Activated T-cell treated with anti-CD3 and anti-CD28 coated beads, Interleukin-2, amount 50 U/mL, for 48 hours (primary cell): Measurements from ENCODE around the gene TTC28.

ENCODE experiments used
- DNase-seq, 2 experiments: peaks; one replicate each; pipeline ENCODE4 v3.0.0-alpha.2; 2020

Gene TTC28

GRCh38 chr22:28344918-28345703, 334.5 kb downstream of the TTC28 start:
- DNase-seq, result no peak

GRCh38 chr22:28341001-28341400, 338.6 kb downstream of the TTC28 start:
- DNase-seq, result no peak

GRCh38 chr22:28333088-28333487, 346.6 kb downstream of the TTC28 start:
- no peak for DNase-seq

GRCh38 chr22:28332410-28332809, 347.2 kb downstream of the TTC28 start:
- DNase-seq, result no peak

GRCh38 chr22:28331695-28332094, 347.9 kb downstream of the TTC28 start:
- no peak for DNase-seq

- DNase-seq, result no peak
Observed at GRCh38 chr22:28329186-28330073, 350.2 kb downstream of the TTC28 start.

- no peak for DNase-seq
Observed at GRCh38 chr22:28328756-28329155, 350.9 kb downstream of the TTC28 start.

GRCh38 chr22:28316014-28316413, 363.6 kb downstream of the TTC28 start:
- no peak for DNase-seq

GRCh38 chr22:28314959-28315358, 364.7 kb downstream of the TTC28 start:
- no peak for DNase-seq

- DNase-seq, result no peak
Observed at GRCh38 chr22:28310299-28310698, 369.3 kb downstream of the TTC28 start.

- DNase-seq, result no peak
Observed at GRCh38 chr22:28299753-28300152, 379.9 kb downstream of the TTC28 start.

- no peak for DNase-seq
Observed at GRCh38 chr22:28299309-28299708, 380.3 kb downstream of the TTC28 start.

- no peak for DNase-seq
Observed at GRCh38 chr22:28297504-28297903, 382.1 kb downstream of the TTC28 start.

GRCh38 chr22:28296452-28296851, 383.2 kb downstream of the TTC28 start:
- DNase-seq, result no peak

- no peak for DNase-seq
Observed at GRCh38 chr22:28283068-28283654, 396.5 kb downstream of the TTC28 start.

GRCh38 chr22:28282405-28283067, 397.1 kb downstream of the TTC28 start:
- no peak for DNase-seq

GRCh38 chr22:28279888-28280287, 399.8 kb downstream of the TTC28 start:
- no peak for DNase-seq

GRCh38 chr22:28269277-28269676, 410.4 kb downstream of the TTC28 start:
- no peak for DNase-seq

GRCh38 chr22:28268850-28269249, 410.8 kb downstream of the TTC28 start:
- DNase-seq, result no peak

- DNase-seq, result no peak
Observed at GRCh38 chr22:28268171-28268570, 411.5 kb downstream of the TTC28 start.

GRCh38 chr22:28260619-28261018, 419.0 kb downstream of the TTC28 start:
- no peak for DNase-seq

- no peak for DNase-seq
Observed at GRCh38 chr22:28259774-28260312, 419.8 kb downstream of the TTC28 start.

- DNase-seq, result no peak
Observed at GRCh38 chr22:28254396-28254795, 425.2 kb downstream of the TTC28 start.
